A673 (cell line): ENCODE measurements around the gene HBP1.

Source experiments
- CTCF ChIP-seq: fragments of 300-800, 200-600 bp; sonication (generic); conservative IDR thresholded peaks from 2 replicates; pipeline ENCODE4 v1.5.1; 2017; ENCODE audit warnings: low read depth, mild to moderate bottlenecking, antibody characterized with exemption, low read length, moderate library complexity, mixed read lengths
- EZH2 ChIP-seq: fragments of 200-600 bp; sonication (generic); IDR thresholded peaks from 2 replicates; pipeline ENCODE4 v1.6.1; 2017; ENCODE audit warnings: borderline replicate concordance, low read depth, mild to moderate bottlenecking, mixed read lengths, antibody characterized with exemption, low read length; ENCODE audit not compliant: poor library complexity, severe bottlenecking

GRCh38 chr7:107242267-107242666 lies 73.5 kb downstream of the HBP1 start:
- TF ChIP-seq CTCF (no peak), EZH2 (no peak)
